Activated CD8-positive, alpha-beta memory T cell treated with anti-CD3 and anti-CD28 coated beads for 48 hours (primary cell): ENCODE results near the gene MPDZ.

ENCODE experiments used
- DNase-seq, 3 experiments: peaks; one replicate each; pipeline ENCODE4 v3.0.0-alpha.2; 2020; ENCODE audit warnings: low read depth in 2 of 3, low spot score in 2 of 3

The MPDZ gene

GRCh38 chr9:13140843-13141592, 138.5 kb downstream of the MPDZ start:
- DNase-seq, result no peak

GRCh38 chr9:13139641-13140171, 139.8 kb downstream of the MPDZ start:
- DNase-seq, result no peak

- no peak for DNase-seq
Measured at GRCh38 chr9:13137426-13137825, 142.1 kb downstream of the MPDZ start.

- DNase-seq, result no peak
Measured at GRCh38 chr9:13131991-13132390, 147.5 kb downstream of the MPDZ start.

GRCh38 chr9:13131416-13131815, 148.1 kb downstream of the MPDZ start:
- DNase-seq, result no peak

- DNase-seq, result no peak
Measured at GRCh38 chr9:13128266-13128860, 151.1 kb downstream of the MPDZ start.

GRCh38 chr9:13127131-13127530, 152.4 kb downstream of the MPDZ start:
- DNase-seq, result no peak

- no peak for DNase-seq
Measured at GRCh38 chr9:13125261-13125660, 154.2 kb downstream of the MPDZ start.

GRCh38 chr9:13122756-13123369, 156.6 kb downstream of the MPDZ start:
- no peak for DNase-seq

- DNase-seq, result no peak
Measured at GRCh38 chr9:13118313-13118712, 161.2 kb downstream of the MPDZ start.

GRCh38 chr9:13116292-13116691, 163.2 kb downstream of the MPDZ start:
- no peak for DNase-seq

- no peak for DNase-seq
Measured at GRCh38 chr9:13113751-13114150, 165.7 kb downstream of the MPDZ start.

GRCh38 chr9:13113216-13113615, 166.3 kb downstream of the MPDZ start:
- no peak for DNase-seq

GRCh38 chr9:13111778-13112177, 167.7 kb downstream of the MPDZ start:
- no peak for DNase-seq

GRCh38 chr9:13110766-13111417, 168.6 kb downstream of the MPDZ start:
- no peak for DNase-seq

- DNase-seq, result no peak
Measured at GRCh38 chr9:13109781-13110180, 169.7 kb downstream of the MPDZ start.

- DNase-seq, result no peak
Measured at GRCh38 chr9:13107008-13107407, 172.5 kb downstream of the MPDZ start.

GRCh38 chr9:13100914-13101572, 178.4 kb downstream of the MPDZ start:
- no peak for DNase-seq

- no peak for DNase-seq
Measured at GRCh38 chr9:13095056-13095455, 184.4 kb downstream of the MPDZ start.

GRCh38 chr9:13090628-13091027, 188.9 kb downstream of the MPDZ start:
- DNase-seq, result no peak

GRCh38 chr9:13089666-13090065, 189.8 kb downstream of the MPDZ start:
- DNase-seq, result no peak
